RPMI7951 (cell line): Measurements from ENCODE around the gene SUMO3. TPM values are rescaled to one million over a fixed set of nuclear protein-coding genes. Genes with fewer than 3 reads are reported as not detected.

ENCODE experiments used
- DNase-seq: peaks from one replicate; pipeline ENCODE4 v3.0.0-alpha.2; 2012; ENCODE audit warnings: low read depth
- total RNA-seq: library from RNA; depleted of rRNA; stranded (reverse); fragments of >200 nt; shearing (Covaris generic); gene quantifications from 2 replicates; pipeline ENCODE4 v1.2.3, GENCODE V29; 2014; rRNA removed

SUMO3 gene
- 88.6 and 100.0 TPM in 2 replicates for total RNA-seq

- peak; percentile 76 for DNase-seq
Measured at GRCh38 chr21:44817914-44818639, at the start of gene SUMO3. SUMO3 (minus strand) TSS chr21:44818062; CDS start chr21:44817968, 94 bp downstream.

DNA sequence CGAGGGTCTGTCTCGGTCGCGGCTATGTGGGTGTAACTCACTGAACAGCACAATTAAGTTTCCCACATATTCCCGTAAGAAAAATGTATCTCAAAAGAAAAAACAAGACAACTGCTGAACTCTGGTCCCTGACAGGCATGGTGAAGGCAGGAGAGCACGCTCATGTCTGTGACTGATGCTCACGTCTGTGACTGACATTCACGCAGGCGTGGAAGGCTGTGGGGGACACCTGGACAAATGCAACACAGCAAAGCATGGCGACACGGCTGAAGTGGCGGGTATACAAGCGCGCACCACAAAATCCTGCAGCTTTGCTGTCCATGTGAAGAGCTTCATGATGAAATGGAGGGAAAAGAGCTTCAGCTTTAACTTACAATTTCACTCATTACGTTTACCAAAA is 49.6 kb upstream of the SUMO3 start:
- DNase-seq, result no peak

GRCh38 chr21:44866780-44867179 is 48.9 kb upstream of the SUMO3 start:
- peak; percentile 59 for DNase-seq

GRCh38 chr21:44865561-44866280 is 47.9 kb upstream of the SUMO3 start:
- peak; percentile 40 for DNase-seq

- DNase-seq, result no peak
Measured at GRCh38 chr21:44862869-44863685, 45.2 kb upstream of the SUMO3 start.

DNA sequence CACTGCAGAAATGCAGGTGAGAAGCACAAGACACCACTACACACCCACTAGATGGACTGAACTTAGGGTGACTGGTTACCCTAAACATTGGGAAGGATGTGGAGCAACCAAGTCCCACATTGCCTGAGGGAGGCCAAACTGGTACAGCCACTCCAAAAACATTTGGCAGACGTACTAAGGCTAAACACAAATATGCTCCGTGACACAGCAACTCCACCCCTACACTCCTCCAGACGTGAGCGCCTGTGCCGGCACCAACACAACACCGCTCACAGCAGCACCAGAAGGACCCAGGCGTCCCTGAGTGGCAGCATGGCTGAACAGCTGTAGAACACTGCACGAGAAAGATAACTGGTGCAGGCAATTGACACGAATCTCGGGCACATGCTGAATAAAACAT is 40.9 kb upstream of the SUMO3 start:
- no peak for DNase-seq

GRCh38 chr21:44858291-44858690 is 40.4 kb upstream of the SUMO3 start:
- no peak for DNase-seq

DNA sequence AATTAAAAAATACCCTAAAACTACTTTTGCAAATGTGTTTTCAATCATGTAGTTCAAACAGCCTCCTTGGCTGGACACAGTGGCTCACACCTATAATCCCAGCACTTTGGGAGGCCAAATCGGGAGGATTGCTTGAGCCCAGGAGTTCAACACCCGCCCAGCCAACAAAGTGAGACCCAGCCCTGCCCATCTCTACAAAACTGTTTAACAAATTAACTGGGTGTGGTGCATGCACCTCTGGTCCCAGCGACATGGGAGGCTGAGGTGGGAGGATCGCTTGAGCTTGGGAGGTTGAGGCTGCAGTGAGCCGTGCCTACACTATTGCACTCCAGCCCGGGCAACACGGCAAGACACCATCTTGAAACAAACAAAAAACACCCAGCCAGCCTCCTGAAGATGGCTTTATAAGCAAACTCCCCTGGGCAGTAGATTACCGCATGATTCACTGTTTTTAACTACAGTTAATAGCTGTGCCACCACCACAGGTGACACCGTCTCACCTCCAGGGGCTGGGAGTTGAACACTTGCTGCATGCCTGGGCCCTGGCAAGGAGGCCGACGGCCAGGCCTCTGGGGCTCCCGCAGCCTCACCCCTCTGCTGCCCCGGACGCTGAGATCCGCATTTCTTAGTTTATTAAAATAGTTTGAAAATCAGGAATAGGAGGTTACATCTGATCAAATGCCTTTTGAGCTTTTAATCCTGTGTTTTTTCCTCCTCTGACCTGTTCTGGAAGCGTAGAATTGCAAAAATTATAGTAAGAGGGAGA is 39.4 kb upstream of the SUMO3 start:
- DNase-seq, result no peak

- DNase-seq, result no peak
Measured at GRCh38 chr21:44856131-44856530, 38.3 kb upstream of the SUMO3 start.

- no peak for DNase-seq
Measured at GRCh38 chr21:44855572-44855971, 37.7 kb upstream of the SUMO3 start.

GRCh38 chr21:44854664-44855446 is 37.0 kb upstream of the SUMO3 start:
- DNase-seq, result no peak

GRCh38 chr21:44854391-44854663 is 36.5 kb upstream of the SUMO3 start:
- no peak for DNase-seq

DNA sequence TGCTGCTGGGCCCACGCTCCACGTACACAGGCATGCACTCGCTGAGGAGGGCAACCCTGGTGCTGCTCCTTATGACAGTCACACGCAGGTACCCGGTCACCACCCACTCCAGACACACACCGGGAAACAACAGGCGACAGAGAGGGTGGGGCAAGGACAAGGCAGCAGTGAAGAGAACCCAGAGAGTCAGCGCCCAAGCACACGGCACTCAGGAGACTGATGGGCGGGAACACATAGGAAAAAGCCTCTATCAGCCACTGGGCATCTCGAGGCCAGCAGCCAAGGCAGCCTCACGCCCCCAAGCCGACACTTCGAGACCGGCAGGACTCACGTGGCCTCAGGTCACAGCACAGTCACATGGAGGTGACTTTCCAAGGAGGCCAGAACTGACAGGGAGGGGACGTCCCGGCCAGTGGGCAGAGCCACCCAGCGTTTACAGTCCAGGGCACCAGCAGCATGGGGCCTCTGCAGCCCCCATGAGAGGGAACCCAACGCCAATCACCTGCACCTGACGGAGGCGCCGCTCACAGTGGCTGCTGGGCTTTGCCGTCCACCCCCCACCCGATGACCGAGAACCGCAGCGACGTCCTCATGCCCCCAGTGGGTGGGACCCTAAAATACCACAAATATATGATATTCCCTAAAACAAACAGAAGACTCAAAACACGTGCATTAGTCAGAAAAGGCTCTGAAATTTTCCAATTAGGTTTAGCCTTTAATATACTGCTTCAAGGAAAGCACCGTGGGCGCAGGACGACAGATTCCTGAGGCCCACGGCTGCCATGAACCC is 35.9 kb upstream of the SUMO3 start:
- no peak for DNase-seq

DNA sequence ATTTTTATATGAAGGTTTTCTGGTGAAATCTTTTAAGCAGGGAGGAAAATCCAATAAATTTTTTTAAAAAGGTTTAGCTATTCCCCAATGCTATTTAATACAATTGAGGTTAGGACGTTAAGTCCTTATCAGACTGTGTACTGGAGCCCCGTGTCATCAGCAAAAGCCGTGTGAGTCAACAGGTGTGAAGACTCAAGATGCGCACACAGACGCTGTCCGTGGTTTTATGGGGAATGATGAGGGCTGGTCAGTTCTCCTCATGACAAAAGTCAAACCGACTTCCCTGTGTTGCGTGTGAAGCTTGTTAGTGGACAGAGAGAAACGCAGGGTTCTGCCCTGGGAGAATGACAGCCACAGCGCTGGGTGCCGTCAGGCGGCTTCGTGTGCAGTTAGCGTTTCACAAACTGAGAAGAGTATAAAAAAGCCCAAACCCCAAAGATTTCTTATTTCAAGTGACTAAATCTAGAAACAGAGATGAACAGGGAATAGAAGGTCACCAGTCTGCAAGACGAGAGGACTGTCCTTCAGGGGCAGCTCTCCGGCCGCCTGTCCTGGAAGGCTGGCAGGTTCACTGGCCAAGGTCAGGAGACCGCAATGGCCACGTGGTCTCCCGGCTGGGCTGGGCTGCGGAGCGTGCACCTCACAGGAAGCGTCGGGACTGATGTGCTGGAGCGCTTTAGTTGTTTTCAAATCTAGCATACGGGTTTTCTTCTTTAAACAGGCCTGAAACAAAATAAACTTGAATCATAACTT is 33.2 kb upstream of the SUMO3 start:
- DNase-seq, result no peak

GRCh38 chr21:44850208-44850800 is 32.4 kb upstream of the SUMO3 start:
- no peak for DNase-seq

- DNase-seq, result no peak
Measured at GRCh38 chr21:44849616-44850130, 31.8 kb upstream of the SUMO3 start.

- DNase-seq, result no peak
Measured at GRCh38 chr21:44848821-44849521, 31.1 kb upstream of the SUMO3 start.
